PC-9 (cell line): ENCODE results near the gene GLP1R. TPM values are rescaled to one million over a fixed set of nuclear protein-coding genes. Genes with fewer than 3 reads are reported as not detected.

Source experiments
- BruUV-seq: library from RNA; stranded (reverse); fragments of 400-500 nt; replicated peaks from 2 replicates; lab custom pipeline; 2021; lab: Mats Ljungman, UMichigan
- CTCF ChIA-PET: fragments of 300-600 bp; sonication (Branson Sonifier 250); formaldehyde crosslinking; loops from one replicate; lab custom pipeline; 2022; ENCODE audit warnings: antibody characterized with exemption; lab: Charles Lee
- POLR2A ChIA-PET: fragments of 300-600 bp; sonication (Branson Sonifier 250); formaldehyde crosslinking; loops from one replicate; lab custom pipeline; 2022; ENCODE audit warnings: antibody characterized with exemption; ENCODE audit not compliant: unreplicated experiment; lab: Charles Lee
- DNase-seq, 2 experiments: peaks; one replicate each; pipeline versions ENCODE4 v3.0.0 to v3.0.0-alpha.2; 2015 to 2022; ENCODE audit warnings: mixed read lengths in 1 of 2
- H2AFZ ChIP-seq: fragments of 200-600 bp; sonication (generic); 2 replicates; pipeline ENCODE4 v1.8.1; 2017; ENCODE audit warnings: antibody characterized with exemption
- H3F3A ChIP-seq: fragments of 200-600 bp; sonication (generic); 2 replicates; pipeline ENCODE4 v1.8.1; 2017; ENCODE audit warnings: antibody characterized with exemption, mild to moderate bottlenecking, low read depth; ENCODE audit not compliant: insufficient read depth
- H3K27ac ChIP-seq: fragments of 200-600 bp; sonication (generic); 2 replicates; pipeline ENCODE4 v1.6.1; 2016; ENCODE audit warnings: mixed run types
- H3K27me3 ChIP-seq: fragments of 200-600 bp; sonication (generic); 2 replicates; pipeline ENCODE4 v1.6.1; 2016; ENCODE audit warnings: low read depth, mixed run types; ENCODE audit not compliant: insufficient read depth
- H3K36me3 ChIP-seq: fragments of 200-600 bp; sonication (generic); 2 replicates; pipeline ENCODE4 v1.6.1; 2016; ENCODE audit warnings: low read depth, mixed run types
- H3K4me1 ChIP-seq: fragments of 200-600 bp; sonication (generic); replicated peaks from 2 replicates; pipeline ENCODE4 v1.6.1; 2016; ENCODE audit warnings: mixed run types; ENCODE audit not compliant: insufficient read depth
- H3K4me2 ChIP-seq: fragments of 200-600 bp; sonication (generic); 2 replicates; pipeline ENCODE4 v1.6.1; 2017; ENCODE audit warnings: mixed run types
- H3K4me3 ChIP-seq: fragments of 200-600 bp; sonication (generic); 2 replicates; pipeline ENCODE4 v1.6.1; 2016; ENCODE audit warnings: mixed run types
- H3K79me2 ChIP-seq: fragments of 200-600 bp; sonication (generic); 2 replicates; pipeline ENCODE4 v1.6.1; 2017; ENCODE audit warnings: low read depth, mixed run types
- H3K9me2 ChIP-seq: fragments of 200-600 bp; sonication (generic); 2 replicates; pipeline ENCODE4 v1.8.1; 2017; ENCODE audit warnings: mild to moderate bottlenecking; ENCODE audit not compliant: insufficient read depth
- H3K9me3 ChIP-seq: fragments of 200-600 bp; sonication (generic); 2 replicates; pipeline ENCODE4 v1.8.1; 2016; ENCODE audit warnings: low read depth; ENCODE audit not compliant: insufficient read depth
- H4K20me1 ChIP-seq: fragments of 200-600 bp; sonication (generic); 2 replicates; pipeline ENCODE4 v1.8.1; 2017; ENCODE audit not compliant: insufficient read depth
- EZH2 ChIP-seq: fragments of 200-600 bp; sonication (generic); IDR thresholded peaks from 2 replicates; pipeline ENCODE4 v1.8.0; 2017; ENCODE audit warnings: antibody characterized with exemption, low read depth
- intact Hi-C: fragments of 100-400 bp; cut with micrococcal nuclease; formaldehyde crosslinking; loops from one replicate; pipeline ENCODE4 v1.10.0; 2022; ENCODE audit not compliant: unreplicated experiment
- total RNA-seq: library from RNA; stranded (reverse); gene quantifications from 2 replicates; pipeline ENCODE4 v1.2.3, GENCODE V29; 2021
- TF ChIP-seq, protein P1 (sequence below): fragments of 200-600 bp; sonication (generic); conservative IDR thresholded peaks from 2 replicates; pipeline ENCODE4 v1.6.1; 2017; ENCODE audit warnings: mixed run types, antibody characterized with exemption, mild to moderate bottlenecking, moderate library complexity

Gene GLP1R
- total RNA-seq, 1 experiment from 2014 or later = not detected

DNA sequence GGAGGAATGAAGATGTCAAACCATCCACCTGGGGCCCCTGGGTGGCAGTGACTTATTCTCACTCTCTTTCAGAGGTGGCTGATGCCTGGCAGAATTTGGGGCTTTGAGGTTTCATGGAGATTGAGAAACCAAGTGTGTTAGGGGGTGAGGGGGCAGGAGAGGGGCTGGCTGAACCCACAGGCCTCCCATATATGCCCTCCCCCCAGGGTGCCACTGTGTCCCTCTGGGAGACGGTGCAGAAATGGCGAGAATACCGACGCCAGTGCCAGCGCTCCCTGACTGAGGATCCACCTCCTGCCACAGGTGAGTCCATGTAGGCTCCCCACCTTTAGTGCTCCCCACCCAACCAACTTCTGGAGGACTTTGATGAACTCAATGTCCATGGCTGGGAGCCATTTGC is 7.6 kb downstream of the GLP1R start:
- no peaks in the 10 kb centered on the region for H4K20me1 ChIP-seq
- no peak overlapping the region for H3K4me2 ChIP-seq
- TF ChIP-seq, protein P1, sequence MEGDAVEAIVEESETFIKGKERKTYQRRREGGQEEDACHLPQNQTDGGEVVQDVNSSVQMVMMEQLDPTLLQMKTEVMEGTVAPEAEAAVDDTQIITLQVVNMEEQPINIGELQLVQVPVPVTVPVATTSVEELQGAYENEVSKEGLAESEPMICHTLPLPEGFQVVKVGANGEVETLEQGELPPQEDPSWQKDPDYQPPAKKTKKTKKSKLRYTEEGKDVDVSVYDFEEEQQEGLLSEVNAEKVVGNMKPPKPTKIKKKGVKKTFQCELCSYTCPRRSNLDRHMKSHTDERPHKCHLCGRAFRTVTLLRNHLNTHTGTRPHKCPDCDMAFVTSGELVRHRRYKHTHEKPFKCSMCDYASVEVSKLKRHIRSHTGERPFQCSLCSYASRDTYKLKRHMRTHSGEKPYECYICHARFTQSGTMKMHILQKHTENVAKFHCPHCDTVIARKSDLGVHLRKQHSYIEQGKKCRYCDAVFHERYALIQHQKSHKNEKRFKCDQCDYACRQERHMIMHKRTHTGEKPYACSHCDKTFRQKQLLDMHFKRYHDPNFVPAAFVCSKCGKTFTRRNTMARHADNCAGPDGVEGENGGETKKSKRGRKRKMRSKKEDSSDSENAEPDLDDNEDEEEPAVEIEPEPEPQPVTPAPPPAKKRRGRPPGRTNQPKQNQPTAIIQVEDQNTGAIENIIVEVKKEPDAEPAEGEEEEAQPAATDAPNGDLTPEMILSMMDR = no peak
- TF ChIP-seq EZH2 = no peak
- H3K36me3 ChIP-seq = no peaks in the 10 kb centered on the region
- CTCF ChIA-PET = no interaction called here
- no peak for DNase-seq
- POLR2A ChIA-PET = no interaction called here
- H3K9me3 ChIP-seq = no peaks in the 10 kb centered on the region
- no peaks in the 10 kb centered on the region for H3K79me2 ChIP-seq
- no peaks in the 10 kb centered on the region for H3K9me2 ChIP-seq
- peaks cover 90% of the 10 kb centered on the region for H3K27me3 ChIP-seq
- intact Hi-C loops = no loop called here
- no peak overlapping the region for H2AFZ ChIP-seq
- H3K27ac ChIP-seq = no peak overlapping the region
- no peaks in the 10 kb centered on the region for H3K4me1 ChIP-seq
- H3K4me3 ChIP-seq = no peak overlapping the region
- H3F3A ChIP-seq = no peaks in the 10 kb centered on the region
- BruUV-seq = no TSS peak

DNA sequence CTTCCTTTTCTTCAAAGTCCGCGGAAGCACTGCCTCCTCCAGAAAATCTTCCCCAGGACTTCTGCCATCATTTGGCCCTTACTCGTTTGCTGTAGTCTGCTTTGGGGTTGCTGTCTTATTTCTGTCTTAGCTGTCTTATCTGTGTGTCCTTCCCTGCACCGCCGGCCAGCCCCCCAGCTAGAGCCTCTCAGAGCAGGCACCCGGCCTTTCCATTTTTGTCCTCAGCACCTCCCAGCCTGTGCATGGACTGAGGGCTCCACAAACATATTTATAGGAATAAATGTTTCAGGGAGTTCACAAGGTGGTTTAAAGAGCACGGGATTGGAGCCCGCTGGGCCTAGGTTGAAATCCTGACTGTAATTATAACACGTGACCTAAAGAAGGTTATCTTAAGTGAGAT is 8.1 kb downstream of the GLP1R start:
- H3K27ac ChIP-seq = no peak overlapping the region
- no peaks in the 10 kb centered on the region for H3K9me3 ChIP-seq
- no peaks in the 10 kb centered on the region for H3K79me2 ChIP-seq
- DNase-seq = no peak
- intact Hi-C loops = no loop called here
- no peaks in the 10 kb centered on the region for H3K4me1 ChIP-seq
- BruUV-seq = no TSS peak
- TF ChIP-seq EZH2 = no peak
- TF ChIP-seq, protein P1 = no peak
- H3K36me3 ChIP-seq = no peaks in the 10 kb centered on the region
- POLR2A ChIA-PET = no interaction called here
- H2AFZ ChIP-seq = no peak overlapping the region
- no peaks in the 10 kb centered on the region for H3F3A ChIP-seq
- no peak overlapping the region for H3K4me2 ChIP-seq
- peaks cover 91% of the 10 kb centered on the region for H3K27me3 ChIP-seq
- no peaks in the 10 kb centered on the region for H3K9me2 ChIP-seq
- H3K4me3 ChIP-seq = no peak overlapping the region
- no peaks in the 10 kb centered on the region for H4K20me1 ChIP-seq
- CTCF ChIA-PET = no interaction called here

DNA sequence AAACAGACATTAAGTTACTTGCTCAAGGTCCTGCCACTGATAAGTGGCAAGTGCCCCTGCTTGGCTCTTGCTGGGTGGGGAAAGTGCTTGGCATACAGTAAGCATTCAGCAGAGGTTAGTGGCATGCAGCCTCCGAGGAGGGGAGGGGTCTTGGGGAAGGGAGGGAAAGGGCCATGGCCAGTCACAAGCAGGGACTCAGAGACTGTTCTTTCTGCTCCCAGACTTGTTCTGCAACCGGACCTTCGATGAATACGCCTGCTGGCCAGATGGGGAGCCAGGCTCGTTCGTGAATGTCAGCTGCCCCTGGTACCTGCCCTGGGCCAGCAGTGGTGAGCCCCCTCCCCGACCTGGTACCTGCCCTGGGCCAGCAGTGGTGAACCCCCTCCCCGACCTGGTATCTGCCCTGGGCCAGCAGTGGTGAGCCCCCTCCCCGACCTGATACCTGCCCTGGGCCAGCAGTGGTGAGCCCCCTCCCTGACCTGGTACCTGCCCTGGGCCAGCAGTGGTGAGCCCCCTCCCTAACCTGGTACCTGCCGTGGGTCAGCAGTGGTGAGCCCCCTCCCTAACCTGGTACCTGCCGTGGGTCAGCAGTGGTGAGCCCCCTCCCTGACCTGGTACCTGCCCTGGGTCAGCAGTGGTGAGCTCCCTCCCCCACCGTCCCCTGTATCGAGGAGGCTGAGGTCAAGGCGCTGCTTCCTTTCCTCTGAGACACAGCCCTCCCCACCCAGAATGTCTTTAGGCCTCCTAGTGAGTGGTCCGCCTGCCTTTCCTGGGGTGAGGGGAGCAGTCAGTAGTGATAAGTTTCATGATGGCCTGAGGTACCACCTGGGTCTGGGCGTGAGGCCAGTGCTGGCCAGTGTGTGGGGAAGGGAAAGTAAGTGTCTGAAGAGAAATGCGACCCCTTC is 8.9 kb downstream of the GLP1R start:
- Histone ChIP-seq H3K27me3 (peaks cover 94% of the 10 kb centered on the region), H3K4me2 (no peak overlapping the region), H3K9me2 (no peaks in the 10 kb centered on the region), H3K27ac (no peak overlapping the region), H3F3A (no peaks in the 10 kb centered on the region), H3K4me3 (no peak overlapping the region), H3K36me3 (no peaks in the 10 kb centered on the region), H4K20me1 (no peaks in the 10 kb centered on the region), H3K9me3 (no peaks in the 10 kb centered on the region), H3K4me1 (no peaks in the 10 kb centered on the region), H3K79me2 (no peaks in the 10 kb centered on the region), H2AFZ (no peak overlapping the region)
- BruUV-seq = no TSS peak
- intact Hi-C loops = no loop called here
- POLR2A ChIA-PET = no interaction called here
- CTCF ChIA-PET = no interaction called here
- DNase-seq = no peak
- TF ChIP-seq, protein P1 = no peak
- TF ChIP-seq EZH2 = no peak
